HG03442 (cell line): Measurements from ENCODE around the gene XRRA1.
"Not testable (repeated sequence)": the region's sequence is repeated elsewhere in the genome, so short reads cannot be mapped to it uniquely, and the experiment has no call there.

ENCODE experiments used
- ATAC-seq: cut with Tn5 transposase; IDR thresholded peaks from one replicate; pipeline ENCODE4 v1.9.1; 2021; ENCODE audit warnings: mild to moderate bottlenecking, moderate library complexity; ENCODE audit not compliant: unreplicated experiment

The XRRA1 gene

DNA sequence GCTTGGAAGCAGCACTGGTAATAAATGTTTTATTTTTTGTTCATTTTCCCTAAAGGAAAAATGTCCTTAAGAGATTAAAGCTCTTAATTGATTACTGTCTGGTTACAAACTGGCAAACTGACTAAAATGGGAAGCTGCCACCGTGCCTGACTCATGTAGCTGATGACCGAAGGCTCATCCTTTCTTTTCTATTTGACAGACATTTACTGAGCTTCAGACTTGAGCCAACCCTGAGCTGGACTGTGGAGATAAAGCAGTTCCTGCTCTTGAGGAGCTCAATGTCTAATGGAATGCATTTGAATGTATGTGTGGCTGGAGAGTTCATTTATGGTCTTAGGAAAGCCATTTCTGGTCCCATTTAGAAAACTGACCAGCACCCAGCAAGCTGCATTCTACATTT, 108.9 kb downstream of the XRRA1 start:
- ATAC-seq = no peak

DNA sequence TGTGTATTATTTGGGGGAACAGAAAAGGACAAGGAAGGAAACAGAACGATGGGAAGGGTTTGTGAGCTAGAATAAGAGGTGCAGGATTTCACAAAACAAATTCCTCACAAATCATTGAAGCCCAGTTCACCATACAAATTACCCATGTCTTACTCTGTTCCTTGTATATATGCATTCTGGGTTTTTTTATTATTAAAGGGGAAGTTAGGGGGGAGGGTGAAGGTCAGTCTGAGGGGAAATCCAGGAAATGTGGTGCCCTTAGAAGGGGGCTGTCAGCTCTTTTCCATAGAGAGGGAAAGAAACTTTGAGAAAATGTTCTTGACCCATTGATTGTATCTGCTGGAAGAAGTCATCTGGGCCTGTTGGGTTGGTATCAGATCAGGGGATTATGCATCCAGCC, 109.4 kb downstream of the XRRA1 start:
- ATAC-seq = no peak

DNA sequence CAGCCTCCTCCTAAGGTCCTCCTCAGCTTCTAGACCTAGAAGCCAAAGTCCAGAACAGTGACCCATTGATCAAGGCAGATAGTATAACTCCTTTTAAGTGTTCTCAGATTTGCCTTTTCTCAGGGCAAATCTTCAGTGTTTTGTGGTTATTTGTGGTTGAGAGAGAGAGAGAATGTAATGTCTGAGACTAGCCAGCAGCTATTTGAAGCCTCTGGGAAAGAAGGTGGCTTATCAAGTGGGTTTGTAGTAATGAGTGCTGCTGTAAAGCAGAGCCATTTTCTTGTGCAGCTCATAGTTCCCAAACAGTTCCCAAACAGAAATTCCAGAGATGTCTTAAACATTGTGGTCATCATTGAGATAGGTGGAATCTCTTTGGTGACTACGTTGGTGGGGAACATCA, 110.7 kb downstream of the XRRA1 start:
- ATAC-seq = no peak

DNA sequence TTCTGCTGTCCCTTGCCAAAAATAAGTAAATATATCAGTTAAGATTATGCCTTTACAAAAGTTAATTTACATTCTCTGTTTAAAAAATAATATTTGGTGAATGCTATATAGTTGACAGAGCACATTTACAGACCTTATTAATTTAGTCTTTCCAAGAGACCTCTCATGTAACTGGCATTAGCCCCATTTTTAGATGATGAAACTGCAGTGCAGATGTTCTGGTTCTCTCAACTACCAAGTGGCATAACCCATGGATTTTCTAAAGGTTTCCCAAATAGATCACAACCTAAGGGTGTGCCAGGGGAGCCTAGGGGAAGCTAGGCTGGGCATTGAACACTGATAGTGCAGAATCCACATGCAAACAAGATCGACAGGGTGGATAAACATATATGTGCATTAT, 111.7 kb downstream of the XRRA1 start:
- ATAC-seq = no peak

DNA sequence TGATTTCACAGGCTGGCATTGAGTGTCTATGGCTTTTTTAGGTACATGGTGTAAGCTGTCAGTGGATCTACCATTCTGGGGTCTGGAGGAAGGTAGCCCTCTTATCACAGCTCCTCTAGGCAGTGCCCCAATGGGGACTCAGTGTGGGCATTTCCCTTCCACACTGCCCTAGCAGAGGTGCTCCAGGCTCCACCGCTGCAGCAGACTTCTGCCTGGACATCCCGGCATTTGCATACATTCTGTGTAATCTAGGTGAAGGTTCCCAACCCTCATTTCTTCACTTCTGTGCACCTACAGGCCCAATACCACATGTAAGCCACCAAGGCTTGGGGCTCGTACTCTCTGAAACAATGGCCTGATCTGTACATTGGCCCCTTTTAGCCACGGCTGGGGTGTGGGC, 122.0 kb downstream of the XRRA1 start:
- no peak for ATAC-seq

DNA sequence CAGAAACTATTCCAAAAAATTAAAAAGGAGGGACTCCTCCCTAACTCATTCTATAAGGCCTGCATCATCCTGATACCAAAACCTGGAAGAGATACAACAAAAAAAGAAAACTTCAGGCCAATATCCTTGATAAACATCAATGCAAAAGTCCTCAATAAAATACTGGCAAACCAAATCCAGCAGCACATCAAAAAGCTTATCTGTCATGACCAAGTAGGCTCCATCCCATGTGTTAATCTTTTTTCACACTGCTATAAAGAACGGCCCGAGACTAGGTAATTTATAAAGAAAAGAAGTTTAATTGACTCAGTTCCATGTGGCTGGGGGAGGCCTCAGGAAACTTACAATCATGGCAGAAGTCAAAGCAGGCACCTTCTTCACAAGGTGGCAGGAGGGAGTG, 123.3 kb downstream of the XRRA1 start:
- ATAC-seq = not testable (repeated sequence)

DNA sequence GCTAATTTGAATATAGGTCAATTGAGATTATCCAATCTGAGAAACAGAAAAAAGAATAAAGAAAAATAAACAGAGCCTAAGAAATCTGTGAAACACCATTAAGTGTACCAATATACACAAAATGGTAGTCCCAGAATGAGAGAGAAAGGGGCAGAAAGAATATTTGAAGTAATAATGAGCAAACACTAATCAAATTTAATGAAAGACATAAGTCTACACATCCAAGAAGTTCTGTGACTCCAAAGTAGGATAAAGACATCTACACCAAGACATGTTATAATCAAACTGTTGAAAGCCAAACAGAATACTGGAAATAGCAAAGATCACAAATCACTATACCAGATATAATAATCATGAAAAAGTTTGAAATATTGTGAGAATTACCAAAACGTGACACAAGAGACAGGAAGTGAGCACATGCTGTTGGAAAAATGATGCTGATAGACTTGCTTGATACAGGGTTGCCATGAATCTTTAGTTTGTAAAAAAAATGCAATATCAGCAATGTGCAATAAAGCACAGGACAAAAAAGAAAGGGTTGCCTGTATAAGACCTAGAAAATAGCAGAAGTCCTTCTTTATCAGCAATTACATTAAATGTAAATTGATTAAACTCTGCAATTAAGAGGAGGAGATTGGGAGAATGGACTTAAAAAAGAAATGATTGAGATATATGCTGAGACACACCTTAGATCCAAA, 124.5 kb downstream of the XRRA1 start:
- ATAC-seq = no peak

DNA sequence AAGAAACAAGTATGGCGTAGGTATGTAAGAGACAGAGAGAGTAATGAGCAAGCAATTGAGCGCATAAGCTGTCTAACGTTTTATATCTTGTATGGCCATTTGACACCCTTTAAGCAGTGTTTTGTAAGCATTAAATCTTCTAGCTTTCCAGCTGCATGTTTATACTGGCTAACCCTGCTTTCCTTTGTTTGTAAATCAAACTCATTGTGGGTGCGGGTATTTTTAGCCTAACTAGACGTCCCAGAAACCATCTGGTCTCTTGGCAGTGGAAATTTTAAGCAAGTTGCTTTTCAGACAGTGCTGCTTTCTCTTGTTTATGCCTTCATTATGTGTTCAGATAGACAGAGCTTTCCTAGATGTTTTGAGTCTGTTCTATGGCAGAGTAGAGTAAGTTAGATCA, 126.7 kb downstream of the XRRA1 start:
- ATAC-seq = no peak

DNA sequence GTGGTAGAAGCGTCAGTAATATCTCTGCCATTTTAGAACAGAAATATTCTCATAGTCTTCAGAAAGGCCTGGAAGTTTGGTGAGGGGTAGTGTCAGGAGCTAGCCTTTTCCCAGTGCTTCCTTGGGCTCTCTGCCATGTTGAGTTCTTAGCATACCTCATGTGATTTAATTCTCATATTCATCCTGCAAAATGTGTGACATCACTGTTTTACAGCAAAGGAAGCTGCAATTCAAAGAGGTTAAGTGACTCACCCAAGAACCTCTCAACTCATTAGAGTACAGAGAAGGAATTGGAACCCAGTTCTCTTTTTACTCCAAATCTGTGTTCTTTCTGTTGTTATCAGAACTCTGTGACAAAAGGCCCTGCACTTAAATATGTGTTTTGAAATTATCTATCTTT, 128.1 kb downstream of the XRRA1 start:
- no peak for ATAC-seq

DNA sequence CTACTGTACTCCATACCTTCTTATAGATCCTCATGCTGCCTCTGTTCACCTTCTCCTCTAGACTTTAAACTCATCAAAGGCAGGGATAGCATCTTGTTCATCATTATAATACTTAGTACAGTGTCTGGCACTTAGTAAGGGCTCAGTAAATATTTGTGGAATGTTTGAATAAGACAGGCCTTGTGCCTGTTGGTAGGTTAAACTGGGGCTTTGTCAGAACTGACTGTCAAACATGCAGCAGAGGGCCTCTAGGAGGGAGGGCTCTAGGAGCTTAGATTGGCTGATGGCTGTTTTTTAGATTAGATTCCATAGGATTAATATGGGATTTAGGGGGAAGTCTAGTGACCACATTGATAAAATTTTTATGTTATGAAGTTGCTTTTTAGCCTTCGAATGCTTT, 129.5 kb downstream of the XRRA1 start:
- ATAC-seq = no peak

DNA sequence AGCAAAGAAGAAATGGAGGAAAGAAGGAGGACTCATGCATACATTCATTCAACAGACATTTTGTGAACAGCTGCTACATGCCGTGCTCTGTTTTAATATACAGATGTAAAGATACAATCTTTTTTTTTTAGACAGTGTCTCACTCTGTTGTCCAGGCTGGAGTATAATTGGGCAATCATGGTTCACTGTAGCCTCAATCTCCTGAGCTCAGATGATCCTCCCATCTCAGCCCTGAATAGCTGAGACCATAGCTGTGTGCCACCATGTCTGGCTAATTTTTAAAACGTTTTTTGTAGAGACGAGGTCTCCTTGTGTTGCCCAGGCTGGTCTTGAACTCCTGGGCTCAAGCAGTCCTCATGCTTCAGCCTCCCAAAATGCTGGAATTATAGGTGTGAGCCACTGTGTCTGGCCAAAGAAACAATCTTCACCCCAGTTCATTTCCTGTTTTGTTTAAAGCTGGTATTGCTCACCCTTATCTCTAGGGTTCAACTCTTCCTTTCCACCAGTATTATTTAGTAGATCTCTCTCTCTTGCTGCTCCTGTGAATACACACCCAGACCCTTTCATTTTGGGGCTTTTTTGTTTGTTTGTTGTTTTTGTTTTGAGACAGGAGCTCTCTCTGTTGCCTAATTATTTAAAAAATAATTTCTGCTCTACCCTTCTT, 130.5 kb downstream of the XRRA1 start:
- ATAC-seq = no peak

DNA sequence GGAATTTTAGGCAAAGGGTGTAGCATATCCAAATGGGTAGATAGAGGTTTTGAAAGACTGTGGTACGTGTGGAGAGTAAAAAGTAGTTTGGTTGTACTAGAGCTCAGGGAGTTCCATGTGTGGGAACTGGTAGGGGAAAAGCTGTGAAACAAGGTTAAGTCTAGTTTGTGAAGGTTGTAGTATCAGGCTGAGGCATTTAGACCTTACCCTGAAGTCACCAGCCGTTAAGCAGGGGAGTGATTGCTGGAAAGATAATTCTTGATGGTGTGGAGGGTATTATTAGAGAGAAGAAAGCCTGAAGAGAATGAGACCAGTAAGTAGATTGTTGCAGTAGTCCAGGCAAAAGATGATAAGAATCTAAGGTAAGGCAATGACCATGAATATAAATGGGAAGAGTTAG, 132.2 kb downstream of the XRRA1 start:
- no peak for ATAC-seq

DNA sequence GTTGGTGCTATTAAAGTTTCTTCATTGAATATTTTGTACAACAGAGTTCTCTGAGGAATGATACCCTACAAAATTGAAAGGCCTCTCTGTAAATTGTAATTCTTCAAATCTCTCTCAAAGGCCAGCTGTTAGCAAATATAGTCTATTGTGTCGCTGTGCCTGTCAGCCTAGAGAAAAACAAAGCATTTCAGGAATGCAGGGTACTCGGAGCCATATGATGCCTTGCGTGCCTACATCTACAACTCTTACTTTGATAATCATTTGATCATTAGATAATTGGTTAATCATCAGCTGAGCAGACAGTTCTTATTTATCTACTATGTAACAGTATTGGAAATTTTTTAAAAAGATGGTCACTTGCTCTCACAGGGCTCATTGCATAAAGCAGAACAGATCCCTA, 132.9 kb downstream of the XRRA1 start:
- ATAC-seq = no peak

DNA sequence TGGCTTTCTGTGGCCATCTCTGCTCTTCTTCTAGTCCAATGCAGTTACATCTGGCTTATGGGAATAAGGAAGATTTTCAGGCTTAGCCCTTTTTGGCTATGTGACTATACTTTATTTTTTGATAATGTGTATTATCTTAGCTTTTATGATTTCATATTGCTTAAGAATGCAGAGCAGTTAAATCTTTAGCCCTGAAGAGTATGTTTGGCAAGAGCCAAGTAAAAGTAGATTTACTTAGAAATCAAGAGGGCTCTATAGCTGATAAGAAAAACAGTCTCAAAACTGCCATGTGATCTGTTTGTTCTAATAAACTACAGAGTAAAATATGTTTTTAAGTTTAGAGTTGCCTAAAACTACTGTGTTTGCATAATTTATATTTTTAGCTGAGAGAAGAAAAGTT, 139.1 kb downstream of the XRRA1 start:
- no peak for ATAC-seq

DNA sequence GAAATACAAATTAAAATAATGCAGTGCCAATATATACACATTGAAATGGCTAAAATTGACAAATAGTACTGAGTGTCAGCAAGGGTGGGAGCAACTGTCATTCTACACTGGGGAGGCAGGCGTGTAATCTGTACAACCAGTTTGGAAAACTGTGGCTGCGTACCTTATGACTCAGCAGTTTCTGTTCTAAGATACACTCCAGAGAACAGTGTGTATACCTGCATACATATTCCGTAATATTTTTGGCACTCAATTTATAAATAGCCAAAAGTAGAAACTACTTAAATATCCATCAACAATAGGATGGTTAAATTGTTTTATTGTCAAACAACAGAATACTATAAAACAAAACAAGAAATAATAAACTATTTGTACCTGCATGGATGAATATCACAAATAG, 142.6 kb downstream of the XRRA1 start:
- no peak for ATAC-seq

DNA sequence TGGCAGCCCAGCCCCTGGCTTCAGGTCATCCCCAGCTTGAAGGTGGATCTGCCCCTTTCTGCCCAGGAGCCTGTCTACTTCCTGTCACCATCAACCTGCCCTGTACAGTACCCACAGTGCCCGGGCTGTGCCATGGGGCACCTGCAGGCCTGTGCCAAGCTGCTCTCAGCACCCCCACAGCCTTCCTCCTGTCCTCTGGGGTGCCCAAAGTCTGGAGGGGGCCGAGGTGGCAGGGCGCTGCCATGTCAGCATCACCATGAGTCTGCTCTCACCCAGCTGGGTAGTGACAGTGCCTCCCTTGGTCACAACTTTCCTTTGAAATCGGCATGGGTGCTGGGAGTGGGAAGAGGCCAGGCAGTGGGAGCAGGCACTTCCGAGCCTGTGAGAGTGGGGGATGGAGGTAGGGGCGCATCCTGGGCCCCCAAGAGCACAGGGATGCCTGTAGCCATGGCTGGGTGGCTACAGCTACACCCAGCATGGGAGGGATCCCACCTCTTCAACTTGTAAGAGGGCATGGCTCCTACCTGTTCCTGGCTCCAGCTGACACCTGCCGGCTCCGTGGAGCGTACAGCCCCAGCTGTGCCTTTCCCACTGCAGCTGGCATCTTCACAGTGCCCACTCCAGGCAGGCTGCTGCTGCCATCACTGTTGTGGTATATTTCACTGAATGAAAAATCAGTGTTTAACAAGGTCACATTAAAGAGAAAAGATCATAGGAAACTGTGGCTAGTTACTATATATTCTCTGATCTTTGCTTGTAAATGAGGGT, 157.4 kb downstream of the XRRA1 start:
- no peak for ATAC-seq
